HG03354 (cell line): ENCODE results near the gene EHD4.

ENCODE experiments used
- ATAC-seq: cut with Tn5 transposase; IDR thresholded peaks from one replicate; pipeline ENCODE4 v1.9.1; 2021; ENCODE audit warnings: mild to moderate bottlenecking; ENCODE audit not compliant: unreplicated experiment, poor library complexity, severe bottlenecking

The EHD4 gene

GRCh38 chr15:41943543-41944312 is 28.6 kb downstream of the EHD4 start:
- ATAC-seq, result no peak

- no peak for ATAC-seq
Measured at GRCh38 chr15:41942886-41943285, 29.5 kb downstream of the EHD4 start.

- no peak for ATAC-seq
Measured at GRCh38 chr15:41941644-41942415, 30.5 kb downstream of the EHD4 start.

- no peak for ATAC-seq
Measured at GRCh38 chr15:41940441-41940857, 31.9 kb downstream of the EHD4 start.

- ATAC-seq, result no peak
Measured at GRCh38 chr15:41939986-41940385, 32.4 kb downstream of the EHD4 start.

GRCh38 chr15:41937568-41937923 is 34.8 kb downstream of the EHD4 start:
- ATAC-seq, result no peak

GRCh38 chr15:41936649-41937567 is 35.4 kb downstream of the EHD4 start:
- peak; percentile 50 for ATAC-seq

- ATAC-seq, result no peak
Measured at GRCh38 chr15:41936155-41936554, 36.2 kb downstream of the EHD4 start.

- ATAC-seq, result no peak
Measured at GRCh38 chr15:41935566-41936020, 36.8 kb downstream of the EHD4 start.

GRCh38 chr15:41934843-41935242 is 37.5 kb downstream of the EHD4 start:
- ATAC-seq, result peak; percentile 43

GRCh38 chr15:41933771-41934170 is 38.6 kb downstream of the EHD4 start:
- no peak for ATAC-seq

- no peak for ATAC-seq
Measured at GRCh38 chr15:41933326-41933725, 39.0 kb downstream of the EHD4 start.

- ATAC-seq, result no peak
Measured at GRCh38 chr15:41932511-41933289, 39.7 kb downstream of the EHD4 start.

- ATAC-seq, result no peak
Measured at GRCh38 chr15:41932101-41932500, 40.3 kb downstream of the EHD4 start.

- ATAC-seq, result no peak
Measured at GRCh38 chr15:41930867-41931222, 41.5 kb downstream of the EHD4 start.

GRCh38 chr15:41930221-41930866 is 42.0 kb downstream of the EHD4 start:
- no peak for ATAC-seq

- ATAC-seq, result peak; percentile 75
Measured at GRCh38 chr15:41928637-41929620, 43.4 kb downstream of the EHD4 start.

- ATAC-seq, result no peak
Measured at GRCh38 chr15:41928100-41928499, 44.3 kb downstream of the EHD4 start.
